Measurements from ENCODE around the gene NEU4.

The NEU4 gene

DNA sequence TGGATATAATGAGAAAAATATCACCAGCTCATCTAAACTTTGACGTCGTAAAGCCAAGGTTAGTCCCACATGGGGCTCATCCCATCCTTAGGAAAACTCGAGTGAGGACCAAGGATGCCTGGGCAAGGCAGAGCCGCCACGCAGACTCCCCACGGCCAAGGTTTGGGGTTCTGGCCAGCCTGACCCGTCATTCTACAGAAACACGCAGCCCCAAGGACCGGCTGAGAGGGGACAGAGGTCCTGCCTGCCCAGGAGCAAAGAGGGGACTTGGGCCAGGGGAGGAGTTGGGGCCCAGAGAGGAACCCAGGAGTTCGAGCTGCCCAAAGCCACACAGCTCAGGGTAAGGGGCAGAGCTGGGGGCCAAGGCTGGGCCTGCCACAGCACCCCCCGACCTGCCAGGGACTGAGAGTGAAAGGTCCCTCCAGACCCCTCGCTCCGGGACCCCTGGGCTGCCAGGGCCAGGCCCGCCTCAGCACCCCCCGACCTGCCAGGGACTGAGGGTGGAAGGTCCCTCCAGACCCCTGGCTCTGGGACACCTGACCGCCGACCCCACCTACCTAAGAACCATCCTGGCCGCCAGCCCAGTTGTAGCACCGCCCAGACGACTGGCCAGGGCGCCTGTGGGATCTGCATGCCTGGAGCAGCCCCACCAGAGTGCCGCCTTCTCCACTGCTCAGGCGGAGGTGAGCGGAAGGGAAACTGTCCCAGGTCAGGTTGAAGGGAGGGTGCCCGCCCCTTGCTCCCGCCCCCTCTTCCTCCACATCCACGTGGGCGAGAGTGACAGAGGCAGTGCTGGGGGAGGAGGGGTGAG is 49.4 kb downstream of the NEU4 start, which contains the start of gene PDCD1:
PDCD1 (minus strand) TSS at position 689 of the 811 bp plus-strand sequence; CDS start at position 633, 56 bp downstream.
- H3K27me3 Mint-ChIP-seq (ENCODE audit: low read depth): peaks cover 8% of the 10 kb centered on the region
- peak within 1 kb of the TSS in 2 of 3 experiments; percentile 40 to 59 for H3K4me3 Mint-ChIP-seq
- TF ChIP-seq, protein P1, sequence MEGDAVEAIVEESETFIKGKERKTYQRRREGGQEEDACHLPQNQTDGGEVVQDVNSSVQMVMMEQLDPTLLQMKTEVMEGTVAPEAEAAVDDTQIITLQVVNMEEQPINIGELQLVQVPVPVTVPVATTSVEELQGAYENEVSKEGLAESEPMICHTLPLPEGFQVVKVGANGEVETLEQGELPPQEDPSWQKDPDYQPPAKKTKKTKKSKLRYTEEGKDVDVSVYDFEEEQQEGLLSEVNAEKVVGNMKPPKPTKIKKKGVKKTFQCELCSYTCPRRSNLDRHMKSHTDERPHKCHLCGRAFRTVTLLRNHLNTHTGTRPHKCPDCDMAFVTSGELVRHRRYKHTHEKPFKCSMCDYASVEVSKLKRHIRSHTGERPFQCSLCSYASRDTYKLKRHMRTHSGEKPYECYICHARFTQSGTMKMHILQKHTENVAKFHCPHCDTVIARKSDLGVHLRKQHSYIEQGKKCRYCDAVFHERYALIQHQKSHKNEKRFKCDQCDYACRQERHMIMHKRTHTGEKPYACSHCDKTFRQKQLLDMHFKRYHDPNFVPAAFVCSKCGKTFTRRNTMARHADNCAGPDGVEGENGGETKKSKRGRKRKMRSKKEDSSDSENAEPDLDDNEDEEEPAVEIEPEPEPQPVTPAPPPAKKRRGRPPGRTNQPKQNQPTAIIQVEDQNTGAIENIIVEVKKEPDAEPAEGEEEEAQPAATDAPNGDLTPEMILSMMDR (IDR thresholded peaks at IDR 0.05; ENCODE audit: unreplicated experiment in 3 of 3): no peak
- no peaks in the 10 kb centered on the region for H3K9me3 Mint-ChIP-seq
- peaks cover 14% of the 10 kb centered on the region for H3K4me1 Mint-ChIP-seq
- no peaks in the 10 kb centered on the region for H3K36me3 Mint-ChIP-seq (ENCODE audit: low read depth)
- peak within 1 kb of the TSS in 2 of 3 experiments; percentile 83 to 88 for H3K27ac Mint-ChIP-seq

DNA sequence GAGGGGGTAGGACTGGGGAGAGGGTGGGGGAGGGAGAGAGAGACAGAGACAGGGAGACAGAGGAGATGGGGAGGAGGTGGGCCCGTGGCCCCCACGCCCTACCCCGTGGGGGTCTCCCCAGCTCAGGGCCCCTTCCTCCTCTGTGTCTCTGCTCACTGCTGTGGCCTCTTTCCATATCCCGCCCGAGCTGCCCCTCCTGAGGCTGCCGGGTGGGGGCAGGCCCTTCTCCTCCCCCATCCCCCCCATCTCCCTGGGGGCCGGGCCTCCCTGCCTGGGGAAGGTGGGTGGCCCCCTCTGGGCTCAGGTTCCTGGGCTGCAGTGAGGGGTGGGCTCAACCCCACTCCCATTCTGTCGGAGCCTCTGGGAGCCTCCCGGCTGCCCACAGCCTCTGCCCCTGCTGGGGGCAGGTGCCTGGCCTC is 50.0 kb downstream of the NEU4 start:
- H3K4me1 Mint-ChIP-seq: peaks cover 16% of the 10 kb centered on the region
- H3K27me3 Mint-ChIP-seq (ENCODE audit: low read depth): peaks cover 8% of the 10 kb centered on the region
- no peak overlapping the region for H3K27ac Mint-ChIP-seq
- no peak overlapping the region for H3K4me3 Mint-ChIP-seq
- H3K36me3 Mint-ChIP-seq (ENCODE audit: low read depth): no peaks in the 10 kb centered on the region
- no peaks in the 10 kb centered on the region for H3K9me3 Mint-ChIP-seq
- TF ChIP-seq, protein P1 (IDR thresholded peaks at IDR 0.05; ENCODE audit: unreplicated experiment in 3 of 3): no peak

DNA sequence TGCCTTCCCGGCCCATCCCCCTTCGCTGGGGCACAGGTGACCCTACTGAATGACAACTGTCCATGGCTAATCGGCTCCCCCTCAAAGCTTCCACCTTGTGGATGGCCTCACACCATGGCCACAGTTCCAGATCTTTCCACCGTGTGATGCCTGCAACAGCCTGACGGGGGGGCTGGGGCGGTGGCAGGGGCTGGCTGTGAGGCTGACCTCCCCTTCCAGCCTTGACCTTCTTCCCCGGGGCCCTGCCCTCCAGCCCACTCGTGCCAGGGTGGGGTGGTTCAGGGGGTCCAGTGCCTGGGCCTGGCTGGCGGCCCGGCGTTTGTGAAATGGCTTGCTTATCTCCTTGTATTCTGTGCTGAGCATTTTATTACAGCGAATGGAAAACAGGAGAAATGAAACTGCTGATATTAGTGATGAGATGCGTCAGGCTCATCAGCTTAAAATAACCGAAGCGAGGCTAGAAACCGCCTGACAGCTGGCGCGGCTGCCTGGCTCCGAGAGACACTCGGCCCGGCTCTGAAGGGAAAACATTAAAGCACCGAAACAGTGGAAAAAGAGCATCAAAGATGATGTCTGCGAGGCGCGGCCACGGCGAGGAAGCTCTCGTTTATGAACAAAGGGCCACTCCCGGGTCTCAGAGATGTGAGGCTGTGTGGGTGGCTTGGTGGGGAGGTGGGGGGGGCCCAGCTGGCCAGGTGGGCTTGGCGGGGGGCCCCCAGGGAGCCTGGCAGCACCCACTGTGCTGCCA is 50.6 kb downstream of the NEU4 start:
- TF ChIP-seq, protein P1 (IDR thresholded peaks at IDR 0.05; ENCODE audit: unreplicated experiment in 3 of 3): no peak
- Mint-ChIP-seq H3K27ac (peak overlapping the region in 2 of 3 experiments; percentile 83 to 88), H3K4me3 (peak overlapping the region in 2 of 3 experiments; percentile 40 to 59), H3K4me1 (peaks cover 22% of the 10 kb centered on the region), H3K9me3 (no peaks in the 10 kb centered on the region), H3K27me3 (ENCODE audit: low read depth) (peaks cover 11% of the 10 kb centered on the region), H3K36me3 (ENCODE audit: low read depth) (no peaks in the 10 kb centered on the region)

DNA sequence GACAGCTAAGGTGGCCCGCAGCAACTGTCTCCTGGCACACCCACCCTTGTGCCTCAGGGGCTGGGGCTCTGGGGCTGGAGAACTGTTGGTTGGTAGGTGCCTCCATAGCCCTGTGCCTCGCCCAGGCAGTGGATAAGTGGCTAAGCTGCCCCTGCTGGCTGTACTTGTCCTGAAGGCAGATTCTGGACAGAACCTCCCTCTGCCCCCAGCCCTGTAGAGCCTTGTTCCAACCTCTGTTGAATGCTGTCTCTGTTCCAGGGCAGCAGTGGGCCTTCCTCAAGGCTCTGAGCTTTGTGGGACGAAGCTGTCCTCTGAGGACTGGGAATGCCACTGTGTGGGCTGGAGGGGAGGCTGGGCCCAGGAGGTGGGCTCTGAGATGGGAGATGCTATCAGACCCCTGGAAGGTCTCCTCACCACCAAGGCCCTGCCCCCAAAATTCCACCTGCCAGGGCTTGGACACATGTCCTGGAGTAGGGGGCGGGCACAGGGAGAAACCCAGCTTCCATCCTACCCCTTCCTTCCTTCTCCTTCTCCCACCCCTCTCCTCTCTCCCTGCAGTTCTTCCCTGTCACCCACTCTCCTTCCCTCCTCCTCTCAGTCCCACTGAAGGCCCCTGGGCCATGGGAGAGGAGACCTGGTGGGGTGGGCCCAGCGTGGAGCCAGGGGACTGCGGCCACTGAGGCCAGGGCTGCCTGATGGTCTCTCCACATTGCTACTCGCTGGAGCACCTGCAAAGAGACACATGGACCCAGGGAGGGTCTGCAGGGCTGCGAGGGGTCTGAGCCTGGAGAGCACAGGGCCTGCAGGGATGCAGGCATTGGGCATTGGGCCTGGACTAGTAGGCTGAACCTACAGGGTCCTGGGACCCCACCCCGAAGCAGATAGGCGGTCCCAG is 51.4 kb downstream of the NEU4 start:
- TF ChIP-seq, protein P1 (IDR thresholded peaks at IDR 0.05; ENCODE audit: unreplicated experiment in 3 of 3): no peak
- peaks cover 15% of the 10 kb centered on the region for H3K27me3 Mint-ChIP-seq (ENCODE audit: low read depth)
- peak overlapping the region in 1 of 3 experiments; percentile 83 for H3K27ac Mint-ChIP-seq
- no peaks in the 10 kb centered on the region for H3K9me3 Mint-ChIP-seq
- H3K4me3 Mint-ChIP-seq: no peak overlapping the region
- no peaks in the 10 kb centered on the region for H3K36me3 Mint-ChIP-seq (ENCODE audit: low read depth)
- H3K4me1 Mint-ChIP-seq: peaks cover 28% of the 10 kb centered on the region

DNA sequence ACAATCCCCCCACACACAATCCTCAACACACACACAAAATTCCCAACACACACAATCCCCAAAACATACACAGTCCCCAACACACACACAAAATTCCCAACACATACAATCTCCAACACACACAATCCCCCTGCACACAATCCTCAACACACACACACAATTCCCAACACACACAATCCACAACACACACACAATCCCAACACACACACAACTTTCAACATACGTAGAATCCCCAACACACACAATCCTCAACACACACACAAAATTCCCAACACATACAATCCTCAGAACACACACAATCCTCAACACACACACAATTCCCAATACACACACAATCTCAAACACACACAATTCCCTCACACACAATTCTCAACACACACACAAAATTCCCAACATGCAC is 52.3 kb downstream of the NEU4 start:
- Mint-ChIP-seq H3K27me3 (ENCODE audit: low read depth) (peaks cover 15% of the 10 kb centered on the region), H3K4me3 (no peak overlapping the region), H3K4me1 (peaks cover 34% of the 10 kb centered on the region), H3K27ac (peak overlapping the region; percentile 10 to 41 (median 25)), H3K9me3 (no peaks in the 10 kb centered on the region), H3K36me3 (ENCODE audit: low read depth) (no peaks in the 10 kb centered on the region)
- TF ChIP-seq, protein P1 (IDR thresholded peaks at IDR 0.05; ENCODE audit: unreplicated experiment in 3 of 3): no peak

Data from nephron (organoid).